Measurements from ENCODE around the gene IFI6. TPM values are rescaled to one million over a fixed set of nuclear protein-coding genes. Genes with fewer than 3 reads are reported as not detected.

IFI6 gene
- total RNA-seq, 1 donor from 2014 or later, result 774 TPM

Other genes with a start within 250 kb of the IFI6 start
- 17.3 and 18.2 TPM in 2 replicates for gene WASF2, start 182.0 kb downstream of the IFI6 start, total RNA-seq
- gene AHDC1, start 68.0 kb downstream of the IFI6 start, total RNA-seq, result 46.6 and 55.3 TPM in 2 replicates
- 0.05 and 0.29 TPM in 2 replicates for gene FGR, start 37.0 kb downstream of the IFI6 start, total RNA-seq
- gene FAM76A, start 53.8 kb upstream of the IFI6 start, total RNA-seq, result 22.3 and 33.4 TPM in 2 replicates
- 42.1 and 43.0 TPM in 2 replicates for gene STX12, start 101.0 kb upstream of the IFI6 start, total RNA-seq
- 37.5 and 48.2 TPM in 2 replicates for gene PPP1R8, start 158.6 kb upstream of the IFI6 start, total RNA-seq
- 27.3 and 30.6 TPM in 2 replicates for gene THEMIS2, start 200.4 kb upstream of the IFI6 start, total RNA-seq
- gene RPA2, start 242.4 kb upstream of the IFI6 start, total RNA-seq, result 94.5 and 150 TPM in 2 replicates